GM21576 (cell line): ENCODE data around the gene GRP.
"Not testable (repeated sequence)": the region's sequence is repeated elsewhere in the genome, so short reads cannot be mapped to it uniquely, and the experiment has no call there.

Experiments used
- ATAC-seq: cut with Tn5 transposase; IDR thresholded peaks from one replicate; pipeline ENCODE4 v1.9.1; 2021; ENCODE audit warnings: mild to moderate bottlenecking, moderate library complexity; ENCODE audit not compliant: unreplicated experiment

The GRP gene

DNA sequence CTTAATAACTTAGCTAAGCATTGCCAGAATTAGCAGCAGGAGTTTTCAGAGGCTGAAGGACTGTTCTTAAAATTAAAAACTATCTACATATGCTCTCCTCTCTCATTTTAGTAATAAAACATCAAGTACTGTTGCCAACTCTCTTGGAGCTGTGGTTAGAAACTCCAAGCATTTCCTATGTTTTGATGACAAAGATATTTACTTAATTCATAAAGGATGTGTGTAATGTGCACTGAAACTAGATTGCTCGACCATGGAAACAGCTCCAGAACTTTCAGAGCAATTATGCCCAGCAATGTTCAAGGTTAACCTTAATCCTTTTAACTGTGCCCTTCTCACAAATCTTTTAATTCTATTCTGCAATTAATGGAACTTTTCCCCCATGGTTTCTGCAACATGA, 8.4 kb downstream of the GRP start:
- ATAC-seq, result no peak

DNA sequence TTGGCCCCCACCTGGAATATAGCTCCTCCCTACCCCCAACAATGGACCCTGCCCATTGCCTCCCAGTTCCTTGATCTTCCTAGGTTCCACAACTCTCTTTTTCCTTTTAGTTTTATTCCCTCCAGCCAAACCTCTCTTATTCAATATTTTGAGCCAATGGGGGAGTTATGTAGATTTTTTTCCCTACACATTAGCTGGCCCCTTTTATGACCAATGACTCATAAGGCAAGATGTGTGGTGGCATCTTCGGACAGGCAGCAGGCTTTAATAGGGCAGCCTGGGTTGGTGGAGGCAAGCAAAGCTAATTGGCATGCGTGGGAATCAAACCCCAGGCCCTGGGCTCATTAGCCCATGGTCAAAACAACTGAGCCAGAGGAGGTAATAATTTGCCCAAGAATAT, 9.2 kb downstream of the GRP start:
- no peak for ATAC-seq

DNA sequence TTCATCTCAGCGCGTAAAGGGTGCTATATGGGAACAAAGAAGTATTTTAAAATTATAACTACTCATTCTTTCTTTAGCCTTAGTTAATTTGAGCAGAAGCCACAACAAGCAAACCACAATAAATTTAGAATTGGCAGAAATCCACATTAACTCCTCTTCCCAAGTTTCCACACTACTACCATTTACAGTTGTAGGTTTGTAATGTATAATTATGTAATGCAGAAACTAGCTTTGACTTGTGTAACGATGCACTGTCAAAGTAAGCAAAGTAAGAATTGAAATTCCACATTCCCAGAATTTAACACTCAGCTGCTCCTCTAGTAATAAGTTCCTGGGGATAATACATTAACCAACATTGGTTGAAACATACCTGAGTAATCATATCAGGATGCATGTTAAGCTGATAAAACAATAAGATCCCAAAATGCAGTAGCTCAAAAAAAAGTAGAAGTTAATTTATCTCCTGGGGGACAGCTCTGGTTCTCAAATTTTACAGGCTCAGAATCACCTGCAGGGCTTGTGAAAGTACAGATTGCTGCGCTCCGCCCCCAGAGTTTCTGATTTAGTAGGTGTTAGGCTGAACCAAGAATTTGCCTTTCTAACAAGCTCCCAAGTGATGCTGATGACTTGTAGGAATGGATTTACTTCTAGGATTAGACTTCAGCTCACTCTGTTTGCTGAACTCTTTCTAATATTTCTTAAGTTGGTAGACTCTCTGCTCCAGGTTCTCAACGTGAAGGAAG, 9.9 kb downstream of the GRP start:
- no peak for ATAC-seq

DNA sequence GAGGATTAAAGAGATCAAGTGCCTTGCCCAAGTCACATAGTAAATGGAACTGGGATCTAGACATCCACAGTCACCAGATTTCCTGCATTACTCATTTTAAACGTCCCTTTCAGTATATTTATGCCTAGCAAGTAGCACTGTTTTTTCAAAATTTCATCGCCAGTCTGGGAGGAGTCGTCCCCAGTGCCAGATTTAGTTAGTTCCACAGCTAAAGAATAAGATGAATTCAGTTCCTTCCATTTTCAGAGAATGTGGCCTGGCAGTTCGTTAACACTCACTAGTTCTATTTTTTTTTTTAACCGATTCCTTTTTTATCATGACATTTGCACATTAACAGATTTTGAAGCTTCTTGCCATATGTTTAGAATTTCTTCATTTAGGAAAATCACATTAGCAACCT, 11.2 kb downstream of the GRP start:
- ATAC-seq, result no peak

DNA sequence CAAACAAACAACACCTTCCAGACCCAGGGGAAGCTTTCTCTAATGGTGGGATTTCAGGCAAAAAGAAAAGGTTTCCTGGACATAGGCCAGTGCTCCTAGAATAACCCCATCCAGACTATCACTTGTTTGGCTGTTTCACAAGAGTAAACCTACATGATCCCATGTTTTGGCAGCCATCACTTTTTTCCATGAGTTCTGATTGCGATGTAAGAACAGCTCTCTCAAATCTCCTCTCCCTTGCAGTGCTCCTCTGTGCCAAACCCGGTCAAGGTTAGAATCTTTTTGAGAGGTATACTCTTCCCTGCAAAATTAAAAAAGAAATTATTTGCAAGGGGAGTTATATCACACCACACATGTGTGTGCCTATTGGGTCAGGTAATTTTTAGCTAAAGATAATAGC, 11.9 kb downstream of the GRP start:
- no peak for ATAC-seq

DNA sequence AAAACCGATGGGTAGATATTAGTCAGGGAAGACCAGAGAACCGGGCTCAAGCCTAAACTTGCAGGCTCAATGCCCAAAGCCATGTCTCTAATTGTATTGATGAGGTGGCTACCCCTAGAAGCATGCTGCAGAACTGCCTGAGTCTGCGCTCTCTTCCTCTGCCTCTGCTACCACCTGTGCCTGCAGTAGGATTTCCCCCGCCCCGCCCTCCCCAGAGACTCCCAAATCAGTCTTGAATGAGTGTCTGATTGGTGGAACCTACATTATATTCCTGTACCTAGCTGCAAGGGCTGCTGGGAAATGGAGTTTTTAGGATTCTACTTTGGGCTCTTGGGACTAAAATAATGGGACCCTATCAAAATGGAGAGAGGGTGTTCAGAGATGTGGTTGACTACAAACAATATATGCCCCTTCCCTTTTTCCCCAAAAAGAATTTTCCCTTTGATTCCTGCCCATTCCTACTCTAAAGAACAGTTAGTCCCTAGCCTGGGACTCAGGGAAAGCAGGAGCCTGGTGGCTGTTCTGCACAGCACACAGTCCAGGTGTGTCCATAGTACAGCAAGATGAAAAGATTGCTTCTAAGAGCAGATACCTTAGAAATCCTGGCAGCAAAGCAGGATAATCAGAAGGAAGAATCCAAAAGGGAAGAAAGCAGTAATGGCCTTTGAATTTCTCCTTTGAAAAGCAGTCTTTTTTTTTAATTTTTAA, 12.5 kb downstream of the GRP start:
- no peak for ATAC-seq

DNA sequence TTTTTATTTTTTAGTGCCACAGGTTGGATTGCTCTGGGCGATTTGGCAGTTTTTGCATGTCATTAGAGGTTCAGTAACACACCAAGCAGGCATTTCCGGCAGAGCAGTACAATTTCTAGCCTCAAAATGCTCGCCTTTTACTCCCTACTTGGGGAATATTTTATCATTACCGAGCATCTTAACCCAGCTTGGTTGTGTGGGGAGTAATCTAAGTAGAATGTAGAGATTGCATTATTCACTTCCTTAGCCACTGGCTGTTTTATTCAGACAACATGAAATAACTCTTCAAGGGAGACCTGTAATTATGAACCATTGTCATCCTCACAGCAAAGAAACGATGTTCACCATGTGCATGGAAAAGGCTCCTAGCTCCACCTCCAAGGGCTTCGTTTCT, 13.1 kb downstream of the GRP start:
- ATAC-seq, result no peak

DNA sequence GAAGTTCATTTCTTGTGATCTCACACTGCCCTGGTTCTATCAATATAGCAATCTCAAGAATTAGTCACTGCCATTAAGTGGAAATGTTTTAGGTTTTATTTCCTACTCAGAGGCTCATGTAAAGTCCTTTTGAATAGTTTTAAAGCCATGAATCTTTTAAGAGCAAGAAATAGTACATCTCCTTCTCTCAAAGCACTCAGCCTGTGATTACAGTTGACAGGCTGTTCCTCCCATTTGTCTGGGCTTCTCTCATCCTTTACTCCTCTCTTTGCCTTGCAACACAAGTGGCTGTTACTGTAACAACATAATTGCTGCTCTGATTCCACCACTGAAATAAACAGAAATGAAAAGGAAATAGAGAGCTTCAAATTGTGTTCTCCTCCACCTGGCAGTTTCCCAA, 18.4 kb downstream of the GRP start:
- ATAC-seq, result no peak

DNA sequence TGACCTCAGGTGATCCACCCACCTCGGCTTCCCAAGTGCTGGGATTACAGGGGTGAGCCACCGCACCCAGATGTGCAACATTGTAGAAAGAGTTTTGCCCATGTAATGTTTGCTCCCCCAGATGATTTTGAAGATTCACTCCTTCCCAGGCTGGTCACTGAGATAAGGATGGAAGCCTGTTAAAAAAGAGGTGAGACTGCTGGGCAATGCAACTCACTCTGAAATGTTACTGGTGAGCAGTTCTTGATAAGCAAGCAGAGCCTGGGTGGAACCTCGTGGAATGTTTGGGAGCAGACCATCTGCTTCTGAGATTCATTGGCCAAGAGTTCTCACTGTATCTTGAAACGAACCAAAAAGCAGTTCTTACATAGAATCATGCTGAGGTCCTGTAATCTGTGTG, 19.7 kb downstream of the GRP start:
- no peak for ATAC-seq

DNA sequence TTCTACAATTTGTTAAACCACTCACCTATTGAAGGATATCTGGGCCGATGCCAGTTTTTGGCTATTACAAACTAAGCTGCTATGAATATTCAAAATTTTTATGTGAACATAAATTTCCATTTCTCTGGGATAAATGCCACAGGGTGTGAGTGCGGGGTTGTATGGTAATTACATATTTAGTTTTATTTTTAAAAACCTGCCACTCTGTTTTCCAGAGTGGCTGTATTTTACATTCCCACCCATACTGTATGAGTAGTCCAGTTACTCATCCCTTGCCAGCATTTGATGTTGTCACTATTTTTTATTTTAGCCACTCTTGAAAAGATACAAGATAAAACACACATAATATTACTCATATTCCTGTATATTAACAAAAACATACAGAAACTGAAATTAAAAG, 22.9 kb downstream of the GRP start:
- no peak for ATAC-seq

DNA sequence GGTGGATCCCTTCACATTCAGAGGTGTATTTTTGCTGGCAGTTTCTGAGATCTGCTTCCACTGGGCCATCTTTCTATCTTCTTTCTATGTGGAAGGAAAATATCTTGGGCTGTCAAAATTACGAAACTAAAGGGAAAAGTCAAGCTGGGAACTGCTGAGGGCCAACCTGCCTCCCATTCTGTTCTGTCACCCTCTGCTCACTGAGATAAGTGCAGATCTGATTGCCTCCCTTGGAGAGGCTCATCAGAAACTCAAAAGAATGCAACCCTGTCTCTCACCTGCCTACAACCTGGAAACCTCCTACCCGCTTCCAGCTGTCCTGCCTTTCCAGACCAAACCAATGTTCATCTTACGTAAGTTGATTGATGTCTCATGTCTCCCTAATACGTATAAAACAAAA, 26.8 kb downstream of the GRP start:
- ATAC-seq, result no peak

DNA sequence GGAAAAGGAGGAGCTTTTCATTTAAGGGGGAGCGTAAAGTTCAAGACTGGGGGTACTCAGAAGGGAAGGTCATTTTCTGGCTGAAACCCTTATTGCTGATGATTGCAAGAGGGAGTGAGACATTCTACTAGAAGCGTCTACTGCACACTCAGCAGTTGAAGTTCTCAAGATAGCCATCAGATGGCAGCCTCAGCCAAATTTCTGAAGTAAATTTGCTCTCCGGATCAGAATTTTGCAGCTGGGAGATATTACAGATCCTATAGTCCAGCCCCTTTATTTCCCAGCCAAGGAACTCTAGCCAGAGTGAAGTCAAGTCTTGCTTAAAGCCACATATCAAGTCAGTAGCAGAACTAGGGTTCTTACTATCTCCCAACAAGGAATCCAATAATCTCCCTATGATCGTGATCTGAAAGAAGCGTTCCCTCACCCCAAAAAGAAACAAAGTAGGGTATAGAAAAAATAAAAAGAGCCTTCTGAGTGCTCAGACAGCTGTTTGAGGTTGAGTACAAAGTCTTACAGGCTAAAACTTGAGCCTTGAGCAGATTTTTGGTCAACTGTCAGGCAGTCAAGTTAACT, 29.3 kb downstream of the GRP start:
- ATAC-seq, result no peak

DNA sequence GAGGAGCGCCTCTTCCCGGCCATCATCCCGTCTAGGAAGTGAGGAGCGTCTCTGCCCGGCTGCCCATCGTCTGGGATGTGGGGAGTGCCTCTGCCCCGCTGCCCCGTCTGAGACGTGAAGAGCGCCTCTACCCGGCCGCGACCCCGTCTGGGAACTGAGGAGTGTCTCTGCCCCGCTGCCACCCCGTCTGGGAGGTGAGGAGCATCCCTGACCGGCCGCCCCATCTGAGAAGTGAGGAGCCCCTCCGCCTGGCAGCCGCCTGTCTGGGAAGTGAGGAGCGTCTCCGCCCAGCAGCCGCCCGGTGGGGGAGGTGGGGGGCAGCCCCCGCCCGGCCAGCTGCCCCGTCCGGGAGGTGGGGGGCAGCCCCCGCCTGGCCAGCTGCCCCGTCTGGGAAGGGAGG, 35.5 kb downstream of the GRP start:
- ATAC-seq, result not testable (repeated sequence)

DNA sequence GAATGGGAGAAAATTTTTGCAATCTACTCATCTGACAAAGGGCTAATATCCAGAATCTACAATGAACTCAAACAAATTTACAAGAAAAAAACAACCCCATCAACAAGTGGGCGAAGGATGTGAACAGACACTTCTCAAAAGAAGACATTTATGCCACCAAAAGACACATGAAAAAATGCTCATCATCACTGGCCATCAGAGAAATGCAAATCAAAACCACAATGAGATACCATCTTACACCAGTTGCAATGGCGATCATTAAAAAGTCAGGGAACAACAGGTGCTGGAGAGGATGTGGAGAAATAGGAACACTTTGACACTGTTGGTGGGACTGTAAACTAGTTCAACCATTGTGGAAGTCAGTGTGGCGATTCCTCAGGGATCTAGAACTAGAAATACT, 41.9 kb downstream of the GRP start:
- ATAC-seq, result not testable (repeated sequence)

DNA sequence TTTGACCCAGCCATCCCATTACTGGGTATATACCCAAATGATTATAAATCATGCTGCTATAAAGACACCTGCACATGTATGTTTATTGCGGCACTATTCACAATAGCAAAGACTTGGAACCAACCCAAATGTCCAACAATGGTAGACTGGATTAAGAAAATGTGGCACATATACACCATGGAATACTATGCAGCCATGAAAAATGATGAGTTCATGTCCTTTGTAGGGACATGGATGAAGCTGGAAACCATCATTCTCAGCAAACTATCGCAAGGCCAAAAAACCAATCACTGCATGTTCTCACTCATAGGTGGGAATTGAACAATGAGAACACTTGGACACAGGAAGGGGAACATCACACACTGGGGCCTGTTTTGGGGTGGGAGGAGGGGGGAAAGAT, 42.3 kb downstream of the GRP start:
- not testable (repeated sequence) for ATAC-seq

DNA sequence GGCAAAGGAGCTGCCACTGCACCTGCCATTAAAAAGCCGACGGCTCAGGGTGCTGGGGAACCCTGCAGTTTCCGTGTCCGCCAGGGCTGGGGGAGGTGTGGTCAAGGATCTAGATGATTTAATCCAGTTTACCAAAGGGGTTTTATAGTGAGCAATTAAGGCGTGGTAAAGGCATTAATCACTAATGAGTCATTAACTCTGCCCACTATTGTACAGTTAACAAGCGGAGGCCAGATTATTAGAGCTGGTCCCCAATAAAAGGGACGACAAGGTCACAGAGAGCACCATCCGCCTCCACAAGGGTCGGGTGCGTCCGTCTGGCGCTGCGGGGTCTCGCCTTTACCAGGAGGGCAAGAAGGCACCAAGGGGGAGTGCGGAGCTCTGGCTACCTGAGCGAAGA, 43.7 kb downstream of the GRP start:
- no peak for ATAC-seq

DNA sequence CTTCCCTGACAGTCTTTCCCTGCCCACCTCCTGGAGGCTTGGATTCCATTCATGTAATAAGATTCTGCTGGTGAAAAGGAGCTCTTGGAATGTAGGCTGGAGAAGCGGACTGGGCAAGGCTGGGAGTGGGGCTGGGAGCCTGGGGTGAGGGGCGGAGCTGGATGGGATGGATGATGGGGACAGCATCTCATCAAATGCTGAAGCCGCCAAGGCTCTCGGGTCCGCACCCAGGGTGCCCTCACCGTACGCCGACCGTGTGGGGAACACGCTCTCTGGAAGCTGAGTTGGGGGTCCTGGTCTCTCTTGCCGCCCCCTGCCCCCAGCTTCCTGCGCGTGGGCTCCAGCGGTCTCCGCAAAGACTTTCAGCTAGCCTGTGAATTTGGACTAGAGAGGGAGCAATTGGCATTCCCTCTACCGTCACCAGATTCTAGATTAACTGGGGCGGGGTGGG, 44.2 kb downstream of the GRP start:
- ATAC-seq, result no peak

DNA sequence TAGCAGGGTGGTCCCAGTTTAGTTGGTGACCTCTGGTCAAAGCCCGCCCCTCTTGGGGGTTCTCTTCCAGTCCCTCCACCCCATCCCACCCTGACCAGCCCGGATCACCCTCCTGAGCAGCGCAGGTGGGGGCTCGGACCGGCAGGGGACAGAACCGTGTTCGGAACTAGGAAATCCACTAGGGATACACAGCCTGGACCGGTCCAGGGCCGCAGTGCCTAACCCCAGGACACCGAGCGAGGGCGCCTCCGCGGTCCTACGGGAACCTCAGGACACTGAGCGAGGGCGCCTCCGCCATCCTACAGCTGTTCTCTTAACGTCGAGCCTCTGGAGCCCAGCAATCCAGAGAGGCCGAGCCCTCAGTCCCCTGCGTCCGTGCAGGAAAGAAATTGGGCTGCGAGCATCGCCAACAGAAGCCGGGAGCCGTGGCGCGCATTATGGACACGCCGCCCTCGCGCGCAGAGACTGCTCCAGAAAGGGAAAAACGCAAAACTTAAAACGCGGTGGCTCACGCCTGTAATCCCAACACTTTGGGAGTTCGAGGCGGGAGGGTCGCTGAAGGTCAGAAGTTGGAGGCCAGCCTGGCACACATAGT, 44.8 kb downstream of the GRP start:
- no peak for ATAC-seq

DNA sequence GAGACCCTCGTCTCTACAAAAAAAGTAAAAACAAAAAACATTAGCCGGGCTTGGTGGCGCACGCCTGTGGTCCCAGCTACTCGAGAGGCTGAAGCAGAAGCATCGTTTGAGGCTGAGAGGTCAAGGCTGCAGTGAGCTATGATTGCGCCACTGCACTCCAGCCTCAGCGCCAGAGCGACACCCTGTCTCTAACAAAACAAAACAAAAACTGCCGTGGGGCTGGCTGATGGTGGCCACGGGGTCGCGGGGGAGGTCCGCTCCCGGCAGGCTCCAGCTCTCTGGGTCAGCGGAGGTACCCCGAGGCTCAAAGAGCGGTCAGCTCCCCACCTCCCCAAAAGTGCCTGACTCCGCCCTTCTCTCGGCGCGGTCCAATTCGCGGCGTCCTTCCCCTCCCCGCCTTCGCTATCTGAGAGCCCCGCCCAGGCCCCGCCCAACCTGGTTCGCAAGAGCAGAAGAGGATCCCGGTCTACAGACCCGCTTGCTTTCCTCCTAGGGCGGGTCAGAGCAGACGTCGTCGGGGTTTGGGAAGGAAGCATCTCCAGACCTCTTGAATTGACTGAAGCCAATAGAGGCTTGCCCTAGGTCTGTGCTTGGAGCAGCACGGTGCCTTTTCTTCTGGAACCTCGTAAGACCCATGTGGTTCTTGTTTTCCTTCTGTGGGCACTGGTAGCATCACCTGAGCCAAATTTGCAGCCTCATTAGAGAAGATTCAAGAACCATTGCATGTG, 45.5 kb downstream of the GRP start:
- no peak for ATAC-seq

DNA sequence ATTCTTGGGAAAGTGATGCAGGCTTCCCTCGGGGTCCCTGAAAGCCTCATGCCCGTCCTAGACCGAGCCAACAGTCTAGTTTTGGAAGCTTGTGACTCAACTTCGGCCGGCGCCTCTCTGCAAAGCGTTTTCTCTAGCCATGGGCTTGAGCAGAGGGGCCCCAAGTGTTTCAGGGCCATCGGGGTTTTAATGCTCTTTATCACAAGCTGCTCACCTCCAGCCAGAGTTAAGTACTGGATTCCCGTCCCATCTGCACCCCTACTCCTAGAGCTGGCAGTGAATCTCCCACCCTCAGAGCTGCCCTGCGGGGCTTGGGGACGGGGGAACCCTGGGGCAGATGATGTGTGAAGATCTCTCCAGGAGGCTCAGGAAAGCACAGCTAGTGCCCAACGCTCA, 46.0 kb downstream of the GRP start:
- ATAC-seq, result no peak

DNA sequence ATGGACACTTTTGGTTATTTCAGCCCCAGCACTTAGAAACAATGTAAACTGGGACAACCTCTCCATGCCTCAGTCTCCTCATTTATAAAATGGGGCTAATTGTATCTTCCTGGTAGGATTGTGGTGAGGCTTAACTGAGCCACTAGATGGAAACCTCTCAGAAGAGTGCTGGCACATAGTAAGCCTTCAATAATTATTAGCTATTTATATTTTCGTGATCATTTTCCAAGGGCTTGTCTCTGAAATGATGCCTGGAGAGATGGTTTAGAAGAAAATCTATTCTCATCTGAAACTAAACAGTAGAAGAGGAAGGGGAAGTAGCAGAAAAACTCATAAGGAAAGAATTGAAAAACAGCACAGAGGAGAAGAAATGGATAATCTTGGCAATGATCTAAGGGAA, 46.5 kb downstream of the GRP start:
- ATAC-seq, result no peak
